Panc1 (cell line): ENCODE measurements around the gene HDAC11. TPM values are rescaled to one million over a fixed set of nuclear protein-coding genes. Genes with fewer than 3 reads are reported as not detected.

Source experiments
- ATAC-seq: fragments of 200-7000 bp; cut with Tn5 transposase; 2 replicates; pipeline ENCODE4 v1.9.1; 2020; ENCODE audit warnings: mild to moderate bottlenecking, moderate library complexity
- BruUV-seq: library from RNA; stranded (reverse); fragments of 400-500 nt; replicated peaks from 2 replicates; lab custom pipeline; 2021; lab: Mats Ljungman, UMichigan
- CTCF ChIA-PET: fragments of 300-600 bp; sonication (Branson Sonifier 250); formaldehyde crosslinking; loops from one replicate; lab custom pipeline; 2022; ENCODE audit warnings: antibody characterized with exemption; lab: Charles Lee
- POLR2A ChIA-PET: fragments of 300-600 bp; sonication (Branson Sonifier 250); formaldehyde crosslinking; loops from one replicate; lab custom pipeline; 2022; ENCODE audit warnings: antibody characterized with exemption; lab: Charles Lee
- DNase-seq: peaks from one replicate; pipeline ENCODE4 v3.0.0-alpha.2; 2010; ENCODE audit warnings: low read depth, low spot score
- H3K27ac ChIP-seq: 2 replicates; pipeline ENCODE4 v1.5.1; 2011; ENCODE audit warnings: mild to moderate bottlenecking, low read length, inconsistent platforms
- H3K27me3 ChIP-seq: fragments of 200-500 bp; sonication (Bioruptor generic); 2 replicates; pipeline ENCODE4 v1.6.0; 2014; ENCODE audit warnings: low read length, inconsistent platforms; ENCODE audit not compliant: control insufficient read depth, insufficient read depth
- H3K36me3 ChIP-seq: fragments of 200-500 bp; sonication (Bioruptor generic); 2 replicates; pipeline ENCODE4 v1.5.1; 2014; ENCODE audit warnings: inconsistent platforms, mild to moderate bottlenecking, low read length, moderate library complexity; ENCODE audit not compliant: control insufficient read depth, insufficient read depth
- H3K4me1 ChIP-seq: 2 replicates; pipeline ENCODE4 v1.5.1; 2011; ENCODE audit warnings: inconsistent platforms, mild to moderate bottlenecking, low read length, moderate library complexity; ENCODE audit not compliant: control insufficient read depth, insufficient read depth
- H3K4me3 ChIP-seq, 2 experiments: 2 replicates each; pipeline ENCODE4 v1.5.1; 2011 to 2012; ENCODE audit warnings: low read depth in 2 of 2, low read length in 2 of 2, mild to moderate bottlenecking in 2 of 2, inconsistent platforms in 1 of 2, moderate library complexity in 1 of 2
- H3K9me3 ChIP-seq: fragments of 200-500 bp; sonication (Bioruptor generic); 2 replicates; pipeline ENCODE4 v1.5.1; 2014; ENCODE audit warnings: low read depth, mild to moderate bottlenecking, inconsistent platforms, low read length, moderate library complexity; ENCODE audit not compliant: control insufficient read depth, insufficient read depth
- POLR2AphosphoS5 ChIP-seq: IDR thresholded peaks from 2 replicates; pipeline ENCODE4 v1.6.1; 2012; ENCODE audit warnings: mild to moderate bottlenecking, low read depth, low read length, moderate library complexity
- SIN3A ChIP-seq: IDR thresholded peaks from 2 replicates; pipeline ENCODE4 v1.6.1; 2012; ENCODE audit warnings: low read depth, mild to moderate bottlenecking, low read length, moderate library complexity, borderline replicate concordance; ENCODE audit not compliant: insufficient read depth
- TCF7L2 ChIP-seq: IDR thresholded peaks from 2 replicates; pipeline ENCODE4 v1.6.1; 2011; ENCODE audit warnings: mild to moderate bottlenecking, low read depth, low read length, inconsistent platforms
- in situ Hi-C: cut with HindIII; loops from 2 replicates; pipeline ENCODE4 v1.10.0; 2016; ENCODE audit warnings: low sequenced_read_pairs, low pct_unique_long_range_greater_than_20kb
- intact Hi-C: fragments of 100-400 bp; cut with micrococcal nuclease; formaldehyde crosslinking; loops from one replicate; pipeline ENCODE4 v1.10.0; 2022; ENCODE audit not compliant: unreplicated experiment
- total RNA-seq: library from RNA; stranded (reverse); gene quantifications from one replicate; pipeline ENCODE4 v1.2.1, GENCODE V29; 2021; ENCODE audit not compliant: unreplicated experiment
- TF ChIP-seq, protein P1 (sequence below), 2 experiments: IDR thresholded peaks; 2 replicates each; pipeline ENCODE4 v1.6.1; 2011 to 2012; ENCODE audit warnings: low read depth in 2 of 2, control low read depth in 1 of 2, low read length in 1 of 2, mild to moderate bottlenecking in 1 of 2, moderate library complexity in 1 of 2; ENCODE audit not compliant: insufficient read depth in 1 of 2
- TF ChIP-seq, protein P2 (sequence below): fragments of 450-650 bp; IDR thresholded peaks from 2 replicates; pipeline ENCODE4 v1.5.1; 2017; ENCODE audit warnings: mild to moderate bottlenecking

The HDAC11 gene
- total RNA-seq, 1 experiment from 2014 or later = 10.6 TPM

DNA sequence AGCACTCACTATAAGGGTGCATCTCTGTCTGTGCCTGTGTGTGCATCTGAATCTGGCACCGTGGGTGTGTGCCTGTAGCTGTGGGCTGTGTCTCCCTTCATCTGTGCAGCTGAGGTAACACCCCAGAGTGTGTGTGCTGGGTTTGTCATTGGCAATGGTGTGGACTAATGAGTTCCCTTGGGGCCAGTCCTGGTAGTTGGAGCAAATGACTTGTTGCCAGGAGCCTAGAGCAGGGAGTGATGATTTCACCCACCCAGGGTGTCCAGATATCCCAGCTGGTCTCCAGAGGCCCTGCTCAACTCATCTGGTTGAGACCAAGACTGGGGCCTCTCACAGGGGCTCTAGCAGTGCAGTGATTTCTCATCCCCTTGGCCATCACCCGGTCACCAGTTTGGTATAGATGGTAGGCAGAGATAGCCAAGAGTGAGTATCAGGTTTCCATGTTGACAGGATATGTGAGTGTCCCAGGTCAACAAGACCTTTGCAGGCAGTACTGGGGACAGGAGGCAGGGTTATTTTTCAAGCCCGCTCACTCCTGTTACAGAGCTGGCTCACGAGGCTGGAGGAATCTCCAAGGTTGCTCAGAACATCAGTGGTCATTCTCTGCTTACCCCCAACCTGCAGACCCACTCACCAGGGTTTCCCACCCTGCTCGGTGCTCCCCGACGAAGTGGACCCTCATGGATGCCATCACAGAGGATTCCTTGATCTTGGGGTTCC lies 4.1 kb upstream of the HDAC11 start:
- ChIA-PET CTCF (interaction anchor here (0.6 kb wide), 1 partner anchor 155 kb away, joined by 7 read pairs; no protein-coding TSS in a partner anchor), POLR2A (no interaction called here)
- DNase-seq (no peak), ATAC-seq (no peak)
- H3K36me3 ChIP-seq = no peaks in the 10 kb centered on the region
- H3K4me3 ChIP-seq = no peak overlapping the region
- no peak overlapping the region for H3K27ac ChIP-seq
- intact Hi-C loops = no loop called here
- BruUV-seq = no TSS peak
- in situ Hi-C loops = no loop called here
- no peaks in the 10 kb centered on the region for H3K27me3 ChIP-seq
- TF ChIP-seq SIN3A (no peak), TCF7L2 (no peak), POLR2AphosphoS5 (no peak)
- TF ChIP-seq, protein P1, sequence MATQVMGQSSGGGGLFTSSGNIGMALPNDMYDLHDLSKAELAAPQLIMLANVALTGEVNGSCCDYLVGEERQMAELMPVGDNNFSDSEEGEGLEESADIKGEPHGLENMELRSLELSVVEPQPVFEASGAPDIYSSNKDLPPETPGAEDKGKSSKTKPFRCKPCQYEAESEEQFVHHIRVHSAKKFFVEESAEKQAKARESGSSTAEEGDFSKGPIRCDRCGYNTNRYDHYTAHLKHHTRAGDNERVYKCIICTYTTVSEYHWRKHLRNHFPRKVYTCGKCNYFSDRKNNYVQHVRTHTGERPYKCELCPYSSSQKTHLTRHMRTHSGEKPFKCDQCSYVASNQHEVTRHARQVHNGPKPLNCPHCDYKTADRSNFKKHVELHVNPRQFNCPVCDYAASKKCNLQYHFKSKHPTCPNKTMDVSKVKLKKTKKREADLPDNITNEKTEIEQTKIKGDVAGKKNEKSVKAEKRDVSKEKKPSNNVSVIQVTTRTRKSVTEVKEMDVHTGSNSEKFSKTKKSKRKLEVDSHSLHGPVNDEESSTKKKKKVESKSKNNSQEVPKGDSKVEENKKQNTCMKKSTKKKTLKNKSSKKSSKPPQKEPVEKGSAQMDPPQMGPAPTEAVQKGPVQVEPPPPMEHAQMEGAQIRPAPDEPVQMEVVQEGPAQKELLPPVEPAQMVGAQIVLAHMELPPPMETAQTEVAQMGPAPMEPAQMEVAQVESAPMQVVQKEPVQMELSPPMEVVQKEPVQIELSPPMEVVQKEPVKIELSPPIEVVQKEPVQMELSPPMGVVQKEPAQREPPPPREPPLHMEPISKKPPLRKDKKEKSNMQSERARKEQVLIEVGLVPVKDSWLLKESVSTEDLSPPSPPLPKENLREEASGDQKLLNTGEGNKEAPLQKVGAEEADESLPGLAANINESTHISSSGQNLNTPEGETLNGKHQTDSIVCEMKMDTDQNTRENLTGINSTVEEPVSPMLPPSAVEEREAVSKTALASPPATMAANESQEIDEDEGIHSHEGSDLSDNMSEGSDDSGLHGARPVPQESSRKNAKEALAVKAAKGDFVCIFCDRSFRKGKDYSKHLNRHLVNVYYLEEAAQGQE (IDR thresholded peaks at IDR 0.05; ENCODE audit: insufficient read depth in 1 of 2, low read depth in 2 of 2, low read length in 1 of 2) = no peak
- TF ChIP-seq, protein P2, sequence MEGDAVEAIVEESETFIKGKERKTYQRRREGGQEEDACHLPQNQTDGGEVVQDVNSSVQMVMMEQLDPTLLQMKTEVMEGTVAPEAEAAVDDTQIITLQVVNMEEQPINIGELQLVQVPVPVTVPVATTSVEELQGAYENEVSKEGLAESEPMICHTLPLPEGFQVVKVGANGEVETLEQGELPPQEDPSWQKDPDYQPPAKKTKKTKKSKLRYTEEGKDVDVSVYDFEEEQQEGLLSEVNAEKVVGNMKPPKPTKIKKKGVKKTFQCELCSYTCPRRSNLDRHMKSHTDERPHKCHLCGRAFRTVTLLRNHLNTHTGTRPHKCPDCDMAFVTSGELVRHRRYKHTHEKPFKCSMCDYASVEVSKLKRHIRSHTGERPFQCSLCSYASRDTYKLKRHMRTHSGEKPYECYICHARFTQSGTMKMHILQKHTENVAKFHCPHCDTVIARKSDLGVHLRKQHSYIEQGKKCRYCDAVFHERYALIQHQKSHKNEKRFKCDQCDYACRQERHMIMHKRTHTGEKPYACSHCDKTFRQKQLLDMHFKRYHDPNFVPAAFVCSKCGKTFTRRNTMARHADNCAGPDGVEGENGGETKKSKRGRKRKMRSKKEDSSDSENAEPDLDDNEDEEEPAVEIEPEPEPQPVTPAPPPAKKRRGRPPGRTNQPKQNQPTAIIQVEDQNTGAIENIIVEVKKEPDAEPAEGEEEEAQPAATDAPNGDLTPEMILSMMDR = no peak
- H3K4me1 ChIP-seq = no peaks in the 10 kb centered on the region
- H3K9me3 ChIP-seq = no peaks in the 10 kb centered on the region

DNA sequence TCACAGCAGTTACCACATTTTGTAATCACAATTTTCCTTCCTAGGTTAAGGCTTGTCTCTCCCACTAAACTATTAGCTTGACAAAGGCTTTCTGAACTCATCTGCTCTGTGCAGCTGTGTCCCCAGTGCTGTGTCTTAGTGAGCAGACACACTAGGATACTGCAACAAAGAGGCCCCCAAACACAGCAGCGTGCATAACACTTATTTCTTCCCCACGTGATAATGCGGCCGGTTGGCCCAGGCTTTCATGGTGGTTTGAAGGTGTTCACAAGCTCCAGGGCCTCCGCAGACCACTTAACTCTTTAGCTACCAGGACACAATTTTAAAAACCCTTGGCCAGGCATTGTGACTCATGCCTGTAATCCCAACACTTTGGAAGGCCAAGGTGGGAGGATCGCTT lies 2.2 kb upstream of the HDAC11 start:
- Histone ChIP-seq H3K27me3 (no peaks in the 10 kb centered on the region), H3K4me3 (no peak overlapping the region), H3K27ac (no peak overlapping the region), H3K9me3 (no peaks in the 10 kb centered on the region), H3K36me3 (no peaks in the 10 kb centered on the region), H3K4me1 (no peaks in the 10 kb centered on the region)
- TF ChIP-seq, protein P1 (IDR thresholded peaks at IDR 0.05; ENCODE audit: insufficient read depth in 1 of 2, low read depth in 2 of 2, low read length in 1 of 2) = no peak
- TF ChIP-seq, protein P2 = no peak
- no peak for TF ChIP-seq POLR2AphosphoS5
- TF ChIP-seq TCF7L2 = no peak
- TF ChIP-seq SIN3A = no peak
- intact Hi-C loops (no loop called here), in situ Hi-C loops (no loop called here)
- no peak for ATAC-seq
- CTCF ChIA-PET = no interaction called here
- BruUV-seq = no TSS peak
- POLR2A ChIA-PET = no interaction called here
- no peak for DNase-seq
